Endothelial cell of umbilical vein (primary cell): ENCODE results near the gene TMEM200B.

Source experiments
- EZH2 ChIP-seq: IDR thresholded peaks from 2 replicates; pipeline ENCODE4 v1.6.1; 2012; ENCODE audit warnings: borderline replicate concordance, low read depth, mild to moderate bottlenecking, moderate library complexity, low read length, inconsistent platforms; ENCODE audit not compliant: severe bottlenecking
- FOS ChIP-seq: IDR thresholded peaks from 2 replicates; pipeline ENCODE4 v1.6.1; 2011; ENCODE audit warnings: mild to moderate bottlenecking, low read length, moderate library complexity, borderline replicate concordance; ENCODE audit not compliant: insufficient read depth
- GATA2 ChIP-seq: IDR thresholded peaks from 2 replicates; pipeline ENCODE4 v1.7.0; 2011; ENCODE audit warnings: low read depth, mild to moderate bottlenecking, moderate library complexity, mixed read lengths, low read length; ENCODE audit not compliant: insufficient read length, insufficient read depth
- JUN ChIP-seq: IDR thresholded peaks from 2 replicates; pipeline ENCODE4 v1.6.1; 2011; ENCODE audit warnings: borderline replicate concordance, low read depth; ENCODE audit not compliant: insufficient read length, insufficient read depth
- MYC ChIP-seq: IDR thresholded peaks from one replicate; pipeline ENCODE4 v1.6.1; 2011; ENCODE audit warnings: mild to moderate bottlenecking, low read depth, low read length
- POLR2A ChIP-seq: IDR thresholded peaks from 2 replicates; pipeline ENCODE4 v1.6.1; 2012; ENCODE audit warnings: low read depth, mild to moderate bottlenecking, control low read depth, low read length
- POLR2AphosphoS5 ChIP-seq: IDR thresholded peaks from 2 replicates; pipeline ENCODE4 v1.6.1; 2012; ENCODE audit warnings: low read depth, mild to moderate bottlenecking, control low read depth, low read length, moderate library complexity; ENCODE audit not compliant: insufficient read depth
- TF ChIP-seq, protein P1 (sequence below), 2 donors: IDR thresholded peaks; 1 replicate in 1 of 2; 2 replicates in 1 of 2; pipeline ENCODE4 v1.5.1; 2011; ENCODE audit warnings: low read length in 2 of 2, mild to moderate bottlenecking in 2 of 2, moderate library complexity in 2 of 2, control low read depth in 1 of 2, inconsistent platforms in 1 of 2, low read depth in 1 of 2; ENCODE audit not compliant: insufficient read depth in 1 of 2; ENCODE audit errors: extremely low read depth in 1 of 2
- TF ChIP-seq, protein P2 (sequence below): IDR thresholded peaks from 2 replicates; pipeline ENCODE4 v1.6.1; 2011; ENCODE audit not compliant: insufficient read depth, insufficient read length

DNA sequence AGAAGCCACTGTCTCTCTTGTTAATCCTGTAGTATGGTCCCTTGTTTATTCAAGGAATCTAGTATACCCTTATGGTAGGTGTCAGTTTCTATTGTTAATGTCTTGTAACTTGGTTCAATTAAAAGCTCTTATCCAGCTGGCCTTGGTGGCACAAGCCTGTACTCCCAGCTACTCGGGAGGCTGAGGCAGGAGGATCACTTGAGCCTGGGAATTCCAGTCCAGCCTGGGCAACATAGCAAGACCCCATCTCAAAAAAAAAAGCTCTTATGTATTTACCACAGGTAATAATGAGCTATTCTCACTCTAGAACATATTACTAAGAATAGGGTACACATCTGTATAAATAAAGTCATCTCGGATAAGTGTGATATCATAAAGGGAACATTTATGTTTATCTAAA, 46.5 kb downstream of the TMEM200B start:
- TF ChIP-seq POLR2AphosphoS5 (no peak), EZH2 (no peak), POLR2A (no peak), JUN (no peak), FOS (no peak), MYC (no peak), GATA2 (no peak)
- TF ChIP-seq, protein P1, sequence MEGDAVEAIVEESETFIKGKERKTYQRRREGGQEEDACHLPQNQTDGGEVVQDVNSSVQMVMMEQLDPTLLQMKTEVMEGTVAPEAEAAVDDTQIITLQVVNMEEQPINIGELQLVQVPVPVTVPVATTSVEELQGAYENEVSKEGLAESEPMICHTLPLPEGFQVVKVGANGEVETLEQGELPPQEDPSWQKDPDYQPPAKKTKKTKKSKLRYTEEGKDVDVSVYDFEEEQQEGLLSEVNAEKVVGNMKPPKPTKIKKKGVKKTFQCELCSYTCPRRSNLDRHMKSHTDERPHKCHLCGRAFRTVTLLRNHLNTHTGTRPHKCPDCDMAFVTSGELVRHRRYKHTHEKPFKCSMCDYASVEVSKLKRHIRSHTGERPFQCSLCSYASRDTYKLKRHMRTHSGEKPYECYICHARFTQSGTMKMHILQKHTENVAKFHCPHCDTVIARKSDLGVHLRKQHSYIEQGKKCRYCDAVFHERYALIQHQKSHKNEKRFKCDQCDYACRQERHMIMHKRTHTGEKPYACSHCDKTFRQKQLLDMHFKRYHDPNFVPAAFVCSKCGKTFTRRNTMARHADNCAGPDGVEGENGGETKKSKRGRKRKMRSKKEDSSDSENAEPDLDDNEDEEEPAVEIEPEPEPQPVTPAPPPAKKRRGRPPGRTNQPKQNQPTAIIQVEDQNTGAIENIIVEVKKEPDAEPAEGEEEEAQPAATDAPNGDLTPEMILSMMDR (IDR thresholded peaks at IDR 0.05; ENCODE audit: extremely low read depth in 1 of 2, insufficient read depth in 1 of 2, low read depth in 1 of 2, low read length in 2 of 2): no peak
- TF ChIP-seq, protein P2, sequence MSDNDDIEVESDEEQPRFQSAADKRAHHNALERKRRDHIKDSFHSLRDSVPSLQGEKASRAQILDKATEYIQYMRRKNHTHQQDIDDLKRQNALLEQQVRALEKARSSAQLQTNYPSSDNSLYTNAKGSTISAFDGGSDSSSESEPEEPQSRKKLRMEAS: no peak
